ENCODE results near the gene DPP10.

DPP10 gene

GRCh38 chr2:115481842-115482241, 1039.4 kb downstream of the DPP10 start:
- H3K36me3 ChIP-seq (ENCODE audit: control insufficient read depth, low read depth, low read length): no peaks in the 10 kb centered on the region
- no peak overlapping the region for H3K4me3 ChIP-seq (ENCODE audit: low read length)
- H3K27me3 ChIP-seq (ENCODE audit: control insufficient read depth, insufficient read depth, low read length): no peaks in the 10 kb centered on the region
- H3K9ac ChIP-seq (ENCODE audit: low read length): no peak overlapping the region
- no peaks in the 10 kb centered on the region for H3K4me1 ChIP-seq (ENCODE audit: control insufficient read depth, low read depth, low read length)
- H3K27ac ChIP-seq (ENCODE audit: low read length): no peak overlapping the region
- no peaks in the 10 kb centered on the region for H3K9me3 ChIP-seq (ENCODE audit: control insufficient read depth, low read depth, low read length)

- Histone ChIP-seq H3K27ac (ENCODE audit: low read length) (no peak overlapping the region), H3K36me3 (ENCODE audit: control insufficient read depth, low read depth, low read length) (no peaks in the 10 kb centered on the region)
Measured at GRCh38 chr2:115483666-115484065, 1041.2 kb downstream of the DPP10 start.

GRCh38 chr2:115484486-115484885, 1042.0 kb downstream of the DPP10 start:
- no peaks in the 10 kb centered on the region for H3K27me3 ChIP-seq (ENCODE audit: control insufficient read depth, insufficient read depth, low read length)
- H3K9me3 ChIP-seq (ENCODE audit: control insufficient read depth, low read depth, low read length): no peaks in the 10 kb centered on the region
- H3K36me3 ChIP-seq (ENCODE audit: control insufficient read depth, low read depth, low read length): no peaks in the 10 kb centered on the region
- peaks cover 5% of the 10 kb centered on the region for H3K4me1 ChIP-seq (ENCODE audit: control insufficient read depth, low read depth, low read length)
- no peak overlapping the region for H3K4me3 ChIP-seq (ENCODE audit: low read length)
- no peak overlapping the region for H3K27ac ChIP-seq (ENCODE audit: low read length)
- H3K9ac ChIP-seq (ENCODE audit: low read length): no peak overlapping the region

More at GRCh38 chr2:115483666-115484065, 1041.2 kb downstream of the DPP10 start:
- H3K9me3 ChIP-seq (ENCODE audit: control insufficient read depth, low read depth, low read length): no peaks in the 10 kb centered on the region
- no peaks in the 10 kb centered on the region for H3K4me1 ChIP-seq (ENCODE audit: control insufficient read depth, low read depth, low read length)
- no peak overlapping the region for H3K9ac ChIP-seq (ENCODE audit: low read length)
- H3K27me3 ChIP-seq (ENCODE audit: control insufficient read depth, insufficient read depth, low read length): no peaks in the 10 kb centered on the region
- H3K4me3 ChIP-seq (ENCODE audit: low read length): no peak overlapping the region

- Histone ChIP-seq H3K9ac (ENCODE audit: low read length) (no peak overlapping the region), H3K9me3 (ENCODE audit: control insufficient read depth, low read depth, low read length) (no peaks in the 10 kb centered on the region), H3K36me3 (ENCODE audit: control insufficient read depth, low read depth, low read length) (no peaks in the 10 kb centered on the region)
Measured at GRCh38 chr2:115484983-115485382, 1042.5 kb downstream of the DPP10 start.

GRCh38 chr2:115491186-115491793, 1048.8 kb downstream of the DPP10 start:
- Histone ChIP-seq H3K27me3 (ENCODE audit: control insufficient read depth, insufficient read depth, low read length) (no peaks in the 10 kb centered on the region), H3K4me3 (ENCODE audit: low read length) (no peak overlapping the region), H3K4me1 (ENCODE audit: control insufficient read depth, low read depth, low read length) (peaks cover 5% of the 10 kb centered on the region), H3K27ac (ENCODE audit: low read length) (no peak overlapping the region), H3K36me3 (ENCODE audit: control insufficient read depth, low read depth, low read length) (no peaks in the 10 kb centered on the region), H3K9ac (ENCODE audit: low read length) (no peak overlapping the region), H3K9me3 (ENCODE audit: control insufficient read depth, low read depth, low read length) (no peaks in the 10 kb centered on the region)

More at GRCh38 chr2:115484983-115485382, 1042.5 kb downstream of the DPP10 start:
- H3K27ac ChIP-seq (ENCODE audit: low read length): no peak overlapping the region
- no peaks in the 10 kb centered on the region for H3K27me3 ChIP-seq (ENCODE audit: control insufficient read depth, insufficient read depth, low read length)
- H3K4me1 ChIP-seq (ENCODE audit: control insufficient read depth, low read depth, low read length): peaks cover 5% of the 10 kb centered on the region
- no peak overlapping the region for H3K4me3 ChIP-seq (ENCODE audit: low read length)

GRCh38 chr2:115505331-115505730, 1062.9 kb downstream of the DPP10 start:
- no peaks in the 10 kb centered on the region for H3K27me3 ChIP-seq (ENCODE audit: control insufficient read depth, insufficient read depth, low read length)
- H3K27ac ChIP-seq (ENCODE audit: low read length): no peak overlapping the region
- H3K9ac ChIP-seq (ENCODE audit: low read length): no peak overlapping the region
- no peaks in the 10 kb centered on the region for H3K9me3 ChIP-seq (ENCODE audit: control insufficient read depth, low read depth, low read length)
- no peaks in the 10 kb centered on the region for H3K4me1 ChIP-seq (ENCODE audit: control insufficient read depth, low read depth, low read length)
- H3K36me3 ChIP-seq (ENCODE audit: control insufficient read depth, low read depth, low read length): no peaks in the 10 kb centered on the region
- H3K4me3 ChIP-seq (ENCODE audit: low read length): no peak overlapping the region

- no peaks in the 10 kb centered on the region for H3K27me3 ChIP-seq (ENCODE audit: control insufficient read depth, insufficient read depth, low read length)
- H3K4me3 ChIP-seq (ENCODE audit: low read length): no peak overlapping the region
- H3K36me3 ChIP-seq (ENCODE audit: control insufficient read depth, low read depth, low read length): no peaks in the 10 kb centered on the region
- no peak overlapping the region for H3K27ac ChIP-seq (ENCODE audit: low read length)
- no peaks in the 10 kb centered on the region for H3K9me3 ChIP-seq (ENCODE audit: control insufficient read depth, low read depth, low read length)
- H3K4me1 ChIP-seq (ENCODE audit: control insufficient read depth, low read depth, low read length): no peaks in the 10 kb centered on the region
- H3K9ac ChIP-seq (ENCODE audit: low read length): no peak overlapping the region
Measured at GRCh38 chr2:115520727-115521126, 1078.3 kb downstream of the DPP10 start.

GRCh38 chr2:115524452-115524851, 1082.0 kb downstream of the DPP10 start:
- no peaks in the 10 kb centered on the region for H3K4me1 ChIP-seq (ENCODE audit: control insufficient read depth, low read depth, low read length)

GRCh38 chr2:115529627-115530026, 1087.2 kb downstream of the DPP10 start:
- no peaks in the 10 kb centered on the region for H3K36me3 ChIP-seq (ENCODE audit: control insufficient read depth, low read depth, low read length)
- H3K27me3 ChIP-seq (ENCODE audit: control insufficient read depth, insufficient read depth, low read length): no peaks in the 10 kb centered on the region
- H3K9ac ChIP-seq (ENCODE audit: low read length): no peak overlapping the region
- peaks cover 8% of the 10 kb centered on the region for H3K4me1 ChIP-seq (ENCODE audit: control insufficient read depth, low read depth, low read length)
- no peak overlapping the region for H3K27ac ChIP-seq (ENCODE audit: low read length)
- no peaks in the 10 kb centered on the region for H3K9me3 ChIP-seq (ENCODE audit: control insufficient read depth, low read depth, low read length)
- no peak overlapping the region for H3K4me3 ChIP-seq (ENCODE audit: low read length)

More at GRCh38 chr2:115524452-115524851, 1082.0 kb downstream of the DPP10 start:
- H3K4me3 ChIP-seq (ENCODE audit: low read length): no peak overlapping the region
- H3K27me3 ChIP-seq (ENCODE audit: control insufficient read depth, insufficient read depth, low read length): no peaks in the 10 kb centered on the region
- H3K9ac ChIP-seq (ENCODE audit: low read length): no peak overlapping the region
- no peaks in the 10 kb centered on the region for H3K9me3 ChIP-seq (ENCODE audit: control insufficient read depth, low read depth, low read length)
- no peaks in the 10 kb centered on the region for H3K36me3 ChIP-seq (ENCODE audit: control insufficient read depth, low read depth, low read length)
- H3K27ac ChIP-seq (ENCODE audit: low read length): no peak overlapping the region

GRCh38 chr2:115533081-115533480, 1090.6 kb downstream of the DPP10 start:
- H3K4me3 ChIP-seq (ENCODE audit: low read length): no peak overlapping the region
- H3K9me3 ChIP-seq (ENCODE audit: control insufficient read depth, low read depth, low read length): no peaks in the 10 kb centered on the region
- H3K4me1 ChIP-seq (ENCODE audit: control insufficient read depth, low read depth, low read length): peaks cover 8% of the 10 kb centered on the region
- no peaks in the 10 kb centered on the region for H3K36me3 ChIP-seq (ENCODE audit: control insufficient read depth, low read depth, low read length)
- no peak overlapping the region for H3K9ac ChIP-seq (ENCODE audit: low read length)
- H3K27ac ChIP-seq (ENCODE audit: low read length): no peak overlapping the region
- H3K27me3 ChIP-seq (ENCODE audit: control insufficient read depth, insufficient read depth, low read length): no peaks in the 10 kb centered on the region

- no peaks in the 10 kb centered on the region for H3K36me3 ChIP-seq (ENCODE audit: control insufficient read depth, low read depth, low read length)
- no peak overlapping the region for H3K9ac ChIP-seq (ENCODE audit: low read length)
- H3K4me1 ChIP-seq (ENCODE audit: control insufficient read depth, low read depth, low read length): peaks cover 19% of the 10 kb centered on the region
- H3K27me3 ChIP-seq (ENCODE audit: control insufficient read depth, insufficient read depth, low read length): no peaks in the 10 kb centered on the region
- H3K4me3 ChIP-seq (ENCODE audit: low read length): no peak overlapping the region
- no peak overlapping the region for H3K27ac ChIP-seq (ENCODE audit: low read length)
- no peaks in the 10 kb centered on the region for H3K9me3 ChIP-seq (ENCODE audit: control insufficient read depth, low read depth, low read length)
Measured at GRCh38 chr2:115541814-115542213, 1099.4 kb downstream of the DPP10 start.

GRCh38 chr2:115542331-115542730, 1099.9 kb downstream of the DPP10 start:
- H3K4me3 ChIP-seq (ENCODE audit: low read length): no peak overlapping the region
- H3K36me3 ChIP-seq (ENCODE audit: control insufficient read depth, low read depth, low read length): no peaks in the 10 kb centered on the region
- no peak overlapping the region for H3K27ac ChIP-seq (ENCODE audit: low read length)
- H3K9me3 ChIP-seq (ENCODE audit: control insufficient read depth, low read depth, low read length): no peaks in the 10 kb centered on the region
- no peaks in the 10 kb centered on the region for H3K27me3 ChIP-seq (ENCODE audit: control insufficient read depth, insufficient read depth, low read length)
- no peak overlapping the region for H3K9ac ChIP-seq (ENCODE audit: low read length)
- H3K4me1 ChIP-seq (ENCODE audit: control insufficient read depth, low read depth, low read length): peaks cover 19% of the 10 kb centered on the region
